GM21737 (cell line): Measurements from ENCODE around the gene DIRAS3.
"Not testable (repeated sequence)": the region's sequence is repeated elsewhere in the genome, so short reads cannot be mapped to it uniquely, and the experiment has no call there.

ENCODE experiments used
- ATAC-seq: cut with Tn5 transposase; IDR thresholded peaks from one replicate; pipeline ENCODE4 v1.9.1; 2021; ENCODE audit warnings: mild to moderate bottlenecking, moderate library complexity; ENCODE audit not compliant: unreplicated experiment

The DIRAS3 gene

GRCh38 chr1:68049941-68050878 is at the start of gene DIRAS3:
Gene DIRAS3 (minus strand): TSS chr1:68050627. CDS start chr1:68047297, 3,330 bp downstream.
- ATAC-seq, result no peak

GRCh38 chr1:68093737-68094136 is 43.3 kb upstream of the DIRAS3 start:
- no peak for ATAC-seq

- ATAC-seq, result no peak
Observed at GRCh38 chr1:68087184-68087583, 36.8 kb upstream of the DIRAS3 start.

GRCh38 chr1:68085752-68086151 is 35.3 kb upstream of the DIRAS3 start:
- ATAC-seq, result no peak

- no peak for ATAC-seq
Observed at GRCh38 chr1:68083686-68084085, 33.3 kb upstream of the DIRAS3 start.

GRCh38 chr1:68081775-68082283 is 31.4 kb upstream of the DIRAS3 start:
- no peak for ATAC-seq

- no peak for ATAC-seq
Observed at GRCh38 chr1:68078647-68079046, 28.2 kb upstream of the DIRAS3 start.

- ATAC-seq, result no peak
Observed at GRCh38 chr1:68074472-68074871, 24.0 kb upstream of the DIRAS3 start.

- ATAC-seq, result no peak
Observed at GRCh38 chr1:68065766-68066165, 15.3 kb upstream of the DIRAS3 start.

- not testable (repeated sequence) for ATAC-seq
Observed at GRCh38 chr1:68058053-68058452, 7.6 kb upstream of the DIRAS3 start.

- no peak for ATAC-seq
Observed at GRCh38 chr1:68057564-68057963, 7.1 kb upstream of the DIRAS3 start.

GRCh38 chr1:68057050-68057449 is 6.6 kb upstream of the DIRAS3 start:
- ATAC-seq, result no peak

- ATAC-seq, result no peak
Observed at GRCh38 chr1:68051475-68051874, 1.0 kb upstream of the DIRAS3 start.

- ATAC-seq, result no peak
Observed at GRCh38 chr1:68047659-68048026, 2.8 kb downstream of the DIRAS3 start.

GRCh38 chr1:68046885-68047658 is 3.4 kb downstream of the DIRAS3 start:
- ATAC-seq, result no peak

GRCh38 chr1:68046423-68046822 is 4.0 kb downstream of the DIRAS3 start:
- ATAC-seq, result no peak

GRCh38 chr1:68045511-68046180 is 4.8 kb downstream of the DIRAS3 start:
- ATAC-seq, result no peak

GRCh38 chr1:68043443-68044090 is 6.9 kb downstream of the DIRAS3 start:
- no peak for ATAC-seq

GRCh38 chr1:68036946-68037345 is 13.5 kb downstream of the DIRAS3 start:
- ATAC-seq, result no peak

GRCh38 chr1:68029444-68029843 is 21.0 kb downstream of the DIRAS3 start:
- ATAC-seq, result no peak

GRCh38 chr1:68028566-68028965 is 21.9 kb downstream of the DIRAS3 start:
- no peak for ATAC-seq
